Lower leg skin (tissue), 4 donors: ENCODE data around the gene CCDC198. TPM values are rescaled to one million over a fixed set of nuclear protein-coding genes. Genes with fewer than 3 reads are reported as not detected.

Experiments used
- DNase-seq, 2 donors: peaks; one replicate each; pipeline ENCODE4 v3.0.0-alpha.2; 2019; ENCODE audit warnings: low spot score in 2 of 2
- H3K4me3 ChIP-seq: fragments of 200-600 bp; sonication (generic); 2 replicates; pipeline ENCODE4 v1.5.1; 2017; ENCODE audit warnings: mild to moderate bottlenecking, low read depth; ENCODE audit not compliant: poor library complexity, severe bottlenecking
- CTCF ChIP-seq, 3 donors: fragments of 450-650 bp; IDR thresholded peaks; one replicate each; pipeline ENCODE4 v1.5.1; 2016; ENCODE audit warnings: antibody characterized with exemption in 3 of 3, mild to moderate bottlenecking in 3 of 3, moderate library complexity in 2 of 3
- POLR2A ChIP-seq, 2 donors: fragments of 450-650 bp; IDR thresholded peaks; one replicate each; pipeline ENCODE4 v1.6.1; 2016 to 2017; ENCODE audit warnings: antibody characterized with exemption in 2 of 2, mild to moderate bottlenecking in 1 of 2, moderate library complexity in 1 of 2
- WGBS, 2 donors: methylation state at CpG; one replicate each; pipeline ENCODE4 v1.1.5; 2018; 5-methylcytosine and 5-hydroxymethylcytosine counted together
- intact Hi-C: fragments of 100-400 bp; cut with DNase I; formaldehyde crosslinking; loops from one replicate; pipeline ENCODE4 v1.15.0; 2023; ENCODE audit warnings: low total_unique reads
- total RNA-seq, 4 donors: library from RNA; depleted of rRNA; stranded (reverse); fragments of >200 nt; gene quantifications; one replicate each; pipeline ENCODE4 v1.1.0, GENCODE V29; 2016

CCDC198 gene
- total RNA-seq, 4 donors from 2014 or later, result not detected

DNA sequence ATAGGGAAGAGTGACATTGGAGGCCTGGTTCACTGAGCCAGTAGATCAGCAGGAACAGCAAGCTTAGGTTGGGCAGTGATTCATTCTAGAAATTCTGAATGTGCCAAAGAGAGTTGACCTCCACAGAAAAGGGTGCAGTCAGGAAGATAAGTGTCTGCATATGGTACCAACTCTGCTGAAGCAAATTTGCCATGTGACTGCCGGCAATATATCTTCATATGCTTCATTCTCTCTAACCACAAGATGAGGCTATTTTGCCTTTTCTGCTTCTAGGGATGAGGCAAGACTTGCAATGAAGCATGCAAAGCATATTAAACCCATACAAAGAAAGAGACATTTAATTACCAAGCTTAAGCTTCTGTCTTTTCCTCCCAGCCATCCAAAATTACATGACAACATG is 13.6 kb downstream of the CCDC198 start:
- TF ChIP-seq CTCF (IDR thresholded peaks at IDR 0.05) (no peak), POLR2A (IDR thresholded peaks at IDR 0.05) (no peak)
- intact Hi-C loops, result loop anchor here (10.0 kb wide), 1 partner anchor 595 kb away; no protein-coding TSS in a partner anchor
- H3K4me3 ChIP-seq, result no peak overlapping the region
- DNase-seq, result no peak
- WGBS, 2 donors, result 52 to 76% methylated on average over 1 of the region's 1 CpG

GRCh38 chr14:57479197-57479596 is 14.5 kb downstream of the CCDC198 start:
- H3K4me3 ChIP-seq, result no peak overlapping the region
- intact Hi-C loops, result no loop called here
- no peak for DNase-seq
- 90 to 92% methylated on average over 1 of the region's 1 CpG for WGBS, 2 donors
- TF ChIP-seq CTCF (IDR thresholded peaks at IDR 0.05) (no peak), POLR2A (IDR thresholded peaks at IDR 0.05) (no peak)

DNA sequence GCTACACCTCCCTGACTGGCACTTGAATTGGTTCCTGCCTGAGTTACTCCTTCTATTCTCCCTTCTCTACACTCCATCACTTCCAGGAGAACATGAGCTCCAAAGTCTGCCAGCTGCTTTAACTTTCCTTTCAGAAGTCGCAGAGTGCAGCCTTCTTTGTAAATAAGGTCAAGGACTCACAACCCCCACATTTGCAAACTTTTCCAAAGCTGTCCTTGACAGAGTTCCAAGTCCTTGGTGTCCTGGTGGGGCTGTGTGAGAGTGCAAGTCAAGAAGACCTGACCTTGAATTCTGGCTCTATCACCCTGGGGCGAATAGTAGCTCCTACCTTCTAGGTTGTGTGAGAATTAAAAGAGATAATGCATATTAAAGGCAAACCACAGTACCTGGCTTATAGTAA is 15.6 kb downstream of the CCDC198 start:
- intact Hi-C loops, result no loop called here
- DNase-seq, result no peak
- H3K4me3 ChIP-seq, result no peak overlapping the region
- TF ChIP-seq CTCF (IDR thresholded peaks at IDR 0.05) (no peak), POLR2A (IDR thresholded peaks at IDR 0.05) (no peak)
- WGBS, 2 donors, result 58 to 74% methylated on average over 2 of the region's 2 CpGs

GRCh38 chr14:57470909-57471308 is 22.7 kb downstream of the CCDC198 start:
- TF ChIP-seq POLR2A (IDR thresholded peaks at IDR 0.05) (no peak), CTCF (IDR thresholded peaks at IDR 0.05) (no peak)
- intact Hi-C loops, result no loop called here
- no peak overlapping the region for H3K4me3 ChIP-seq
- WGBS, 2 donors, result 94 to 97% methylated on average over 1 of the region's 1 CpG
- DNase-seq, result no peak

DNA sequence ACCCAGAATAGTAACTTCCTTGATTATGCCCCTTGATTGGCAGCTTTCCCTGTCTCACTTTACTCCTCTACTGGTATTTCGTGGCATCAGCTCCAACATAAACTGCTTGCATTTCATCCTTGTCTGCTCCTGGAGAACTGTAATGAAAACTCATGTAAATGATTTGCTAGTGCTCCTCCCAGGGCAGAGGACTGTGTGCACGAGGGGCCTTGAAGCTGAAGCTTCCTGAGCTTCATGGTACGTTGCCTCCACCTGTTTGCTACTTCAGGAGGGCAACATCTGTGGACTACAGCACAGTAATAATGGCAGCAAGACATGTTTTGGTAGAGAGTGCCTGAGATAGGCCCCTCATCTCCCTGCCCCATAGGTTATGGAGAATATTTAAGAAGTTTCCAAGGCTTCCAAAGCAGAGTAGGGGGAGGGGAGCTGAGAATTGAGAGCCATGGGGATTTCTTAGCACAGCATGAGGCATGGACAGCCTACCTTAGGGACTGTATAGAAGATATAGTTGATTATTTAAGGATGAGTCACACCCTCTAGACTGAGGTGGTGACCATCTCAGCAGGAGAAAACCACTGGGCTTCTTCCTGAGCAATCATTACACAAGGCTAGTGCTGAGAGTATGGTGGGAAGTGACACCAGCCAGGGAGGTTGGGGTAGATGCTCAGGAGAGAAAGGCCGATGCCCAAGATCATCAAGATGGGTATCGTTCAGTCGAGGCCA is 29.5 kb downstream of the CCDC198 start:
- intact Hi-C loops, result no loop called here
- TF ChIP-seq CTCF (IDR thresholded peaks at IDR 0.05), result no peak
- DNase-seq, result no peak
- H3K4me3 ChIP-seq, result no peak overlapping the region
- 85 to 87% methylated on average over 6 of the region's 6 CpGs for WGBS, 2 donors

- no peak overlapping the region for H3K4me3 ChIP-seq
- intact Hi-C loops, result no loop called here
- WGBS, 2 donors, result 81 to 83% methylated on average over 3 of the region's 3 CpGs
- DNase-seq, result no peak
- TF ChIP-seq POLR2A (IDR thresholded peaks at IDR 0.05) (no peak), CTCF (IDR thresholded peaks at IDR 0.05) (no peak)
Measured at GRCh38 chr14:57462551-57462950, 31.1 kb downstream of the CCDC198 start.
